CD4-positive, CD25-positive, alpha-beta regulatory T cell (primary cell): ENCODE measurements around the gene ACKR3. TPM values are rescaled to one million over a fixed set of nuclear protein-coding genes. Genes with fewer than 3 reads are reported as not detected.

Experiments
- ATAC-seq, 2 donors: fragments of 150-1000 bp; cut with Tn5 transposase; one replicate each; pipeline ENCODE4 v1.10.0; 2021; ENCODE audit warnings: low read depth in 2 of 2, moderate number of reproducible peaks in 2 of 2, moderate library complexity in 1 of 2
- DNase-seq, 3 donors: peaks; one replicate each; pipeline versions ENCODE4 v3.0.0 to v3.0.0-alpha.2; 2012 to 2022; ENCODE audit warnings: mixed read lengths in 1 of 3
- H3K27ac ChIP-seq: one replicate; pipeline ENCODE4 v1.7.0; 2013; ENCODE audit warnings: mild to moderate bottlenecking, low read length; ENCODE audit not compliant: insufficient read depth, poor library complexity, severe bottlenecking
- H3K27me3 ChIP-seq: one replicate; pipeline ENCODE4 v1.7.0; 2013; ENCODE audit warnings: low read length; ENCODE audit not compliant: control insufficient read depth, insufficient read depth
- H3K36me3 ChIP-seq: one replicate; pipeline ENCODE4 v1.7.0; 2013; ENCODE audit warnings: mild to moderate bottlenecking, low read length, moderate library complexity; ENCODE audit not compliant: control insufficient read depth, insufficient read depth
- H3K4me1 ChIP-seq: 2 replicates; pipeline ENCODE4 v1.7.0; 2013; ENCODE audit warnings: mild to moderate bottlenecking, low read length; ENCODE audit not compliant: insufficient read depth, control insufficient read depth, poor library complexity, severe bottlenecking
- H3K4me3 ChIP-seq: one replicate; pipeline ENCODE4 v1.7.0; 2013; ENCODE audit warnings: low read depth, mild to moderate bottlenecking, low read length, moderate library complexity
- H3K9me3 ChIP-seq, 2 experiments: 1 replicate in 1 of 2; 2 replicates in 1 of 2; pipeline ENCODE4 v1.7.0; 2013; ENCODE audit warnings: low read length in 2 of 2, mild to moderate bottlenecking in 1 of 2, moderate library complexity in 1 of 2; ENCODE audit not compliant: control insufficient read depth in 2 of 2
- H3K27ac Mint-ChIP-seq, 3 donors: one replicate each; pipeline ENCODE4 v1.8.0; 2020 to 2022; ENCODE audit warnings: mild to moderate bottlenecking in 3 of 3, mixed read lengths in 3 of 3, moderate library complexity in 2 of 3
- H3K27me3 Mint-ChIP-seq: one replicate; pipeline ENCODE4 v1.8.0; 2022; ENCODE audit warnings: mild to moderate bottlenecking, mixed read lengths
- H3K36me3 Mint-ChIP-seq: one replicate; pipeline ENCODE4 v1.8.0; 2020; ENCODE audit warnings: mixed read lengths
- H3K4me1 Mint-ChIP-seq, 4 donors: one replicate each; pipeline ENCODE4 v1.8.0; 2020 to 2022; ENCODE audit warnings: mixed read lengths in 4 of 4, mild to moderate bottlenecking in 1 of 4
- H3K4me3 Mint-ChIP-seq, 4 donors: one replicate each; pipeline ENCODE4 v1.8.0; 2020 to 2022; ENCODE audit warnings: mild to moderate bottlenecking in 4 of 4, mixed read lengths in 4 of 4, moderate library complexity in 3 of 4
- H3K9me3 Mint-ChIP-seq, 7 donors: one replicate each; pipeline ENCODE4 v1.8.0; 2020 to 2022; ENCODE audit warnings: mixed read lengths in 7 of 7, mild to moderate bottlenecking in 3 of 7, moderate library complexity in 2 of 7
- polyA plus RNA-seq, 4 donors: library from polyadenylated mRNA; unstranded; fragments of 300-500 nt; fragmentation: Illumina TruSeq; gene quantifications; one replicate each; pipeline ENCODE4 v1.2.3, GENCODE V29; 2021
- total RNA-seq: library from RNA; stranded (reverse); gene quantifications from one replicate; pipeline ENCODE4 v1.2.3, GENCODE V29; 2022

ACKR3 gene
- total and polyA plus RNA-seq, 5 donors from 2014 or later = 3.0 to 7.9 (median 4.7) TPM

DNA sequence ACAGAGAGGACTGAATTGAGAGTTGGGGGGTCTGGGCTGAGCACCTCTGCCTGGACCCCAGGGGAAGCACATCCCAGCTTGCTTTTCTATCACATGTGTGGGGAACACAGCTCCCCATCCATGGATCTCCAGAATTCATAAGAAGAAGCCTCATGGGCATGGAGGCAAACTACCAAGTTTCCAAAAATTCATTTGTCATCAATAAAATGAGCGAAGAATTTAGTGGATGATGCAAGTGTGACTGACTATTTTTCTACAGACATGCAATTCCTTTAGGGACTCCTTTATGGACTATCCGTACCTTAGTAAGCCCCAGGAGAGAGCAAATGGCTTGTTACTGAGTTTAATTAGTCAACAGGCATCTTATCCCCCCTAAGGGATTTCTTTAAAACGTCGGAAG lies 33.1 kb downstream of the ACKR3 start:
- H3K27me3 Mint-ChIP-seq = peaks cover 17% of the 10 kb centered on the region
- no peak for DNase-seq
- no peaks in the 10 kb centered on the region for H3K27me3 ChIP-seq

DNA sequence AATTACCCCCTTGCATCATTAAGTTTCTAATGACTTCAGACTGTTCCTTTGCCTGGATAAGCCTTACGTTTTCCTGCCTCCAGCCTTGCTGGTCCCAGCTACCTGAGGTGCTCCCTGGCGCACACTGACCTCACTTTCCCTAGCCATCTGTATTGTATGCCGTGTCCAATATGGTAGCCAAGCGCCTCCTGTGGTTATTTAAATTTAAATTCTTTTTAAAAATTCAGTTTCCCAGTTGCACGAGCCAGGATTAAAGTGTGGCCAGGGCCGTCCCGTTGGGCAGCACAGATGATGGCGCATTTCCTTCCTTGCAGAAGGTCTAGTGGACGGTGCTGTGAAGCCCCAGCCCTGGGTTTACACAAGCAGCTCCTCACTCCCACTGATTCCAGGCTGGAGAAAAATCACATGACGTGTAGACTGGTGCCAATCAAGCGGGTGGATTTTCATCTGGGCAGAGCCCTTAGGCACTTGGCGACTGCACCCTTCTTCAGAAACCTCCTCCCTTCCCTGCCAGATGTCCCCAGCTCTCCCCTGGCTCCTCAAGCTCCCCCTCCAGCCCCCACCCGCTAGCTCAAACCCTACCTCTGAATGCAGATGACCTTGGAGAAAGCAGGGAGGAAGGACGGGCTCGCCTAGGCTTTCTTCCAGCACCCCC lies 33.9 kb downstream of the ACKR3 start:
- H3K27ac Mint-ChIP-seq = no peak overlapping the region

More for the DNA sequence above, 33.1 kb downstream of the ACKR3 start:
- Mint-ChIP-seq H3K4me3 (no peak overlapping the region), H3K27ac (no peak overlapping the region), H3K36me3 (no peaks in the 10 kb centered on the region), H3K4me1 (no peaks in the 10 kb centered on the region), H3K9me3 (peaks cover 0 to 2% (median 0%) of the 10 kb centered on the region in 7 donors)
- Histone ChIP-seq H3K4me1 (no peaks in the 10 kb centered on the region), H3K9me3 (no peaks in the 10 kb centered on the region), H3K27ac (no peak overlapping the region), H3K4me3 (no peak overlapping the region), H3K36me3 (no peaks in the 10 kb centered on the region)
- ATAC-seq = no peak

DNA sequence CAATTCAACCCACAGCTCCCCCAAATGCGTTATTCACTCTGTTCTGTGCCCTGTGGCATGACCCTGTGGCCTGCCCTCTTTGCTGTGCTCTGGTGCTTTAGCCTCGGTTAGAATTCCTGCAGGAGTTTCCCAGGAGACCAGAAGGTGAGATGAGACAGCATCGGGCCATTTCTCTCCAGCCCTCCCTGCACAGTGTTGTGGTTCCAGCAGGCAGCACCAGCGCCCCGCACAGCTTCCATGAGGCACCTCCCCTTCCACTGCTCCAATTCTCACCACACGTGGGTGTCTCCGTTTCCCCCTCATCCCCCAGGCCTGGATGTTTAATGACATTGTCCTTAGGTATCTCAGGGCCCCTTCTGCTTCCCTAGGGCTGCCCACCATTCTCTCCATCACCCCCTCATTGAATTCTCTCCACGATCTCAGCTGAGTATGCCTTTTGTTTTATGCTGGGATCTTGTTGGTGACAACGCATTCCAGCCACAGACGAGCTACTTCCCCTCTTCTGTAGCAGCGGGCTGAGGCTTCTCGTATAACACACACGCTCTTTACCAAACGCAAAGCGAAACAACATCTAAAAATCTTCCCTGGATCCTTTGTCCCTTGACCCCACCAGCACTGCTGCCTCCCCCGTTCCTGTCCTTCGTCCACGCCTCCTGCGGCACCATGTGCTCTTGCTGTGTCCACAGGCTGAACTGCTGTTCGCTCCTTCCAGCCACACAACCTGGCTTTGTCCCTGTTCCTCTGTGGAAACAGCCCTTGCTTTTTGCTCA lies 35.1 kb downstream of the ACKR3 start:
- Mint-ChIP-seq H3K27ac (no peak overlapping the region), H3K4me3 (no peak overlapping the region), H3K4me1 (no peaks in the 10 kb centered on the region), H3K36me3 (no peaks in the 10 kb centered on the region), H3K27me3 (peaks cover 17% of the 10 kb centered on the region), H3K9me3 (peaks cover 0 to 2% (median 0%) of the 10 kb centered on the region in 7 donors)
- Histone ChIP-seq H3K4me1 (no peaks in the 10 kb centered on the region), H3K4me3 (no peak overlapping the region), H3K27ac (no peak overlapping the region), H3K9me3 (no peaks in the 10 kb centered on the region), H3K27me3 (no peaks in the 10 kb centered on the region), H3K36me3 (no peaks in the 10 kb centered on the region)
- no peak for ATAC-seq
- no peak for DNase-seq

More for the DNA sequence above, 33.9 kb downstream of the ACKR3 start:
- H3K36me3 Mint-ChIP-seq = no peaks in the 10 kb centered on the region
- H3K4me1 Mint-ChIP-seq = no peaks in the 10 kb centered on the region
- no peak overlapping the region for H3K27ac ChIP-seq
- ATAC-seq = no peak
- no peaks in the 10 kb centered on the region for H3K9me3 ChIP-seq
- H3K27me3 Mint-ChIP-seq = peaks cover 17% of the 10 kb centered on the region
- no peak overlapping the region for H3K4me3 Mint-ChIP-seq
- no peaks in the 10 kb centered on the region for H3K4me1 ChIP-seq
- no peak overlapping the region for H3K4me3 ChIP-seq
- peaks cover 0 to 2% (median 0%) of the 10 kb centered on the region in 7 donors for H3K9me3 Mint-ChIP-seq
- no peaks in the 10 kb centered on the region for H3K27me3 ChIP-seq
- no peaks in the 10 kb centered on the region for H3K36me3 ChIP-seq
- DNase-seq = no peak

DNA sequence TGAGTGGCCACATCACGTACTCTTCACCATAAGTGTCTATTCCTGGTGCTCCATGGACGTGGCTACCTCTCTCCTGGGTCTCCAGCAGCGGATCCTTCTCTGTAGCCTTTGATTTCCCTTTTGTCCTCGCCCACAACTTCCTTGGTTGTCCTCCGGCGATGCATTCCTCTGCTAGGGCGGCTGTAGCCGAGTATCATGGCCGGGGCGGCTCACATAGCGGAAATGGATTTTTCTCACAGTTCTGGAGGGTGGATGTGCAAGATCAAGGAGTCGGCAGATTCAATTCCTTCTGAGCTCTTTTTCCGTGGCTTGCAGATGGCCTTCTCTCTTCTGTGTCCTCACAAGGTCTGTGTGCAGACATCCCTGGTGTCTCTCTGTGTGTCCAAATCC lies 35.7 kb downstream of the ACKR3 start:
- H3K36me3 Mint-ChIP-seq = no peaks in the 10 kb centered on the region
- no peaks in the 10 kb centered on the region for H3K4me1 Mint-ChIP-seq
- Histone ChIP-seq H3K27ac (no peak overlapping the region), H3K4me1 (no peaks in the 10 kb centered on the region), H3K4me3 (no peak overlapping the region), H3K27me3 (no peaks in the 10 kb centered on the region), H3K36me3 (no peaks in the 10 kb centered on the region), H3K9me3 (no peaks in the 10 kb centered on the region)
- DNase-seq (no peak), ATAC-seq (no peak)
- no peak overlapping the region for H3K4me3 Mint-ChIP-seq
- peaks cover 0 to 2% (median 0%) of the 10 kb centered on the region in 7 donors for H3K9me3 Mint-ChIP-seq
- peaks cover 21% of the 10 kb centered on the region for H3K27me3 Mint-ChIP-seq
- H3K27ac Mint-ChIP-seq = no peak overlapping the region

DNA sequence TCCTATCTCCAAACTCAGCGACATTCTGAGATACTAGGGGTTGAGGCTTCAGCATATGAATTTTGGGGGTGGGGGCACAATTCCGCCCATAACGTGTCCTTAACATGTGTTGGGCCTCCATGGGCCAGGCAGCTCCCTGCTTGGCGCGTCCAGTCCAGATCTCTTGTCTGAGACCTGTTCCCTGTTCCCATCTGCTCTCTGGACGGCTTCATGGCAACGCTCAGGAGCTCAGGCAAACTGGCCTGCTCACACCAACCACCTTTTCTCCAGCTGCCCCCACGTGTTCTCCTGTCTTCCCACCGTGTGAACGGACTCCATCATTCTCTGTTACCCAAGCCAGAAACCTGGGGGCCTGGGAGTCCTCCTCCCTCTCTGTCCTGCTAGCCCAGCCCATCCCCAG lies 36.4 kb downstream of the ACKR3 start:
- Mint-ChIP-seq H3K9me3 (peaks cover 0 to 2% (median 0%) of the 10 kb centered on the region in 7 donors), H3K36me3 (no peaks in the 10 kb centered on the region), H3K4me1 (no peaks in the 10 kb centered on the region), H3K27me3 (peaks cover 22% of the 10 kb centered on the region), H3K27ac (no peak overlapping the region), H3K4me3 (no peak overlapping the region)
- no peaks in the 10 kb centered on the region for H3K27me3 ChIP-seq
- ATAC-seq (no peak), DNase-seq (no peak)
- no peaks in the 10 kb centered on the region for H3K4me1 ChIP-seq
- no peak overlapping the region for H3K4me3 ChIP-seq
- no peaks in the 10 kb centered on the region for H3K36me3 ChIP-seq
- H3K27ac ChIP-seq = no peak overlapping the region
- no peaks in the 10 kb centered on the region for H3K9me3 ChIP-seq

DNA sequence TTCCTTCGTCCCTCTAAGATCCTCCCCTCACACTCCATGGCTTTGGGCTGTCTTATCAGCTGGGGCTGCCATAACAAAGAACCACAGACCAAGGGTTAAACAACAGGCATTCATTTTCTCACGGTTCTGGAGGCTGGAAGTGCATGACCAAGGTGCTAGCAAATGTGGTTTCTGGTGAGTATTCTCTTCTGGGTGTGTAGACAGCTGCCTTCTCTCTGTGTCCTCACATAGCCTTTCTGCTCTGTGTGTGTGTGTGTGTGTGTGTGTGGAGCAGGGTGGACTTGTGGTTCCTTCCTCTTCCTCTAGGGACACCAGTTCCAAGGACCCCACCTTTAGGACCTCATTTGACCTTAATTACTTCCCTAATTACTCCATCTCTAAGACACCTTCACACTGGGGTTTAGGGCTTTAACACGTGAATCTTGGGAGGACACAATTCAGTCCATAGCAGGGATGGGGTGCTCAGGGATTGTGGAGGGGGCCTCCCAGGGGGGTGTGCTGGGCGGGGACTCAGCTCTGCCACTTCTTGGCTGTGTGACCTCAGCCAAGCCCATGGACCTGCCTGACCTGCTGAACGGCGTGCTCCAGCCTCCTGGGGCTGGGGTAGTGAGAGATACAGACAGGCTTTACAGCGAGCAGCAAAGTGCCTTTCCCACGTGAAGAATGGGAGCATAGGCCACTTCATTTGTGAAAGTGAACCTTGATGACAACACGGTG lies 38.0 kb downstream of the ACKR3 start:
- Histone ChIP-seq H3K4me1 (no peaks in the 10 kb centered on the region), H3K36me3 (no peaks in the 10 kb centered on the region), H3K27me3 (no peaks in the 10 kb centered on the region), H3K27ac (no peak overlapping the region), H3K9me3 (no peaks in the 10 kb centered on the region), H3K4me3 (no peak overlapping the region)
- ATAC-seq = no peak
- Mint-ChIP-seq H3K4me3 (no peak overlapping the region), H3K36me3 (no peaks in the 10 kb centered on the region), H3K9me3 (peaks cover 0 to 2% (median 0%) of the 10 kb centered on the region in 7 donors), H3K27me3 (peaks cover 17% of the 10 kb centered on the region), H3K4me1 (no peaks in the 10 kb centered on the region), H3K27ac (no peak overlapping the region)
- no peak for DNase-seq

DNA sequence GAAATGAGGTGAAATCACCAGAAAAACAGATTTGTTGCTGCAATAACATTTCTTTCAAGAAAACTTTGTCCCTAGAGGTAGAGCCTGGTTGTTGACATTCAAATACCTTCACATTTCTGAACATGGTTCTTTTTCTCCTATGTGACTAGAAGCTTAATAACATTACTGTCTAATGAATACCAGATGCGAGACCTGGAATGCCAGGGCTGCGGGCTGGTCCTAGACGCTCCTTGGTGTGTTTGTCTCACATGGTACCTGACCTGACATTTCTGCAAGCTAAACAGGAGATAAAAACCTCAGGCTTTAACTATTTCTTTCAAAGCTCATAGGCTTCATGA lies 38.5 kb downstream of the ACKR3 start:
- H3K27ac Mint-ChIP-seq = no peak overlapping the region
- no peaks in the 10 kb centered on the region for H3K36me3 Mint-ChIP-seq
- Histone ChIP-seq H3K27ac (no peak overlapping the region), H3K9me3 (no peaks in the 10 kb centered on the region), H3K4me1 (no peaks in the 10 kb centered on the region), H3K27me3 (no peaks in the 10 kb centered on the region), H3K36me3 (no peaks in the 10 kb centered on the region), H3K4me3 (no peak overlapping the region)
- DNase-seq = no peak
- no peak for ATAC-seq
- H3K4me3 Mint-ChIP-seq = no peak overlapping the region
- H3K27me3 Mint-ChIP-seq = peaks cover 17% of the 10 kb centered on the region
- H3K9me3 Mint-ChIP-seq = peaks cover 0 to 2% (median 0%) of the 10 kb centered on the region in 7 donors
- H3K4me1 Mint-ChIP-seq = no peaks in the 10 kb centered on the region
